Fibroblast of peridontal ligament (primary cell): ENCODE data around the gene HNRNPA3.
"Not testable (repeated sequence)": the region's sequence is repeated elsewhere in the genome, so short reads cannot be mapped to it uniquely, and the experiment has no call there.

Experiments
- DNase-seq: peaks from one replicate; pipeline ENCODE4 v3.0.0-alpha.2; 2010; ENCODE audit errors: extremely low read depth

Gene HNRNPA3

DNA sequence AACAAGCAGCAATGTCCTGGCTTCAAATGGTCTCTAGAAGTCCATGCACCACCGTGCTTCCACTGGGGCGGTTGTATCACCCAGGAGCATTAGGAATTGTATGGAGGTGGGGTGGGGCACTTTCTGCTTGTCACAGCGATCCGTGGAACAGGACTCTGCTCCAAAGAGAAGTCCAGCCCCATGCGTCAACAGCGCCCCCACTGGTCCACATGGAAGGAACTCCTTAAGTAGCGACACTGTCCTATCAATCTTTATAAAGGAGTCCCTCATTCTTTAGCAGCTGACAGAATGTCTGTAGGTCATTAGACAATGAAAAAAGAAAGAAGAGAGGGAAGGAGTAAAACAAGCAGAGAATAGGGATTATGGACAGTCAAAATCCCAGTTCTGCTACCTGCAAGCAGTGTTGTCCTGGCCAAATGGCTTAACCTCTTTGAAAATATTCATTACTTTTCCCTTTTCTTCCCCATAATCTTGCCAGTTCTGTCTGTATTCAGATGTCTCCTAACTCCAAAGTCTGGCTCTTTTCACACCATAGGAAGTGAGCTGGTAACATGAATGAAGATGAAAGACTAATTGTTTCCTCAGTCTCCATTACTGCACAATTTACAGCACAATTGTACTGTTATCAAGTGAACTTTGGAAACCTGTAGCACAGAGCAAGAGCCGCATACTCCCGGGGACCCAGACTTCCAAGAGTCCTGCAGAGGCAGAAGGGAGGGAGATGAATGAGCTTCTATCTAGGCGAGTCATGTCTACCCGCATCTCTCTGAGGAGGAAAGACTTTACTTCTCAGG lies 42.0 kb downstream of the HNRNPA3 start:
- no peak for DNase-seq

- DNase-seq: no peak
Observed at GRCh38 chr2:177255227-177255601, 42.6 kb downstream of the HNRNPA3 start.

DNA sequence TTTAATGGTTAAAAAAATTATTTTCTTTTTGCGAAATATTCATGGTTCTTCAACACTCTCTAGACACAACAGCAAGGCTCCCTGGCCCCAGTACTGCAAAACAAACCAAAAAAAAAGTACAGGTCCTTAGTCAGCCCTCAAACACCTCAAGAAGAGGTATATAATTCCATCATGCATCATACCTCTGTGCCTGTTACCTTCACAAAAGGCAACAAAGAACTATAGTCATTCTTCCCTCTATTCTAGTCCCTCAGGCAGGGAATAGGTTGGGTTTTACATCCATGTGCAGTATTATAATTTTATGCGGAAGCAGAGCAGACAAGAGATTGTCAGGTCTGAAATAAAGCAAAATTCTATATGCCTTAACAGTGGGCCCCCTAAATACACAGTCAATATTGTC lies 43.4 kb downstream of the HNRNPA3 start:
- DNase-seq: no peak

- DNase-seq: no peak
Observed at GRCh38 chr2:177256695-177257094, 44.1 kb downstream of the HNRNPA3 start.

DNA sequence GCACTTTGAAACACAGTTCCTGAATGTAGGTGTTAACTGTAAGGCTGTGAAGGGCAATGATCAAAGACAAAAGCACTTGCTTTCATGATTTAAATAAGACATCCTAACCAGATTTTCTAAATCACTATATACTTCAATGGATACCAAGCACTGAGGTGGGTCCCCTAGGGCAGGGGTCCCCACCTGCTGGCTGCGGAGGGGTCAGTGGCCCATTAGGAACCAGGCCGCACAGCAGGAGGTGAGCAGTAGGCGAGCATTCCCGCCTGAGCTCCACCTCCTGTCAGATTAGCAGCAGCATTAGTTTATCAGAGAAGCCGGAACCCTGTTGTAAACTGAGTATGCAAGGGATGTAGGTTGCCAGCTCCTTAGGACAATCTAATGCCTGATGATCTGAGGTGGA lies 44.9 kb downstream of the HNRNPA3 start:
- DNase-seq: no peak

- no peak for DNase-seq
Observed at GRCh38 chr2:177258059-177258458, 45.5 kb downstream of the HNRNPA3 start.

DNA sequence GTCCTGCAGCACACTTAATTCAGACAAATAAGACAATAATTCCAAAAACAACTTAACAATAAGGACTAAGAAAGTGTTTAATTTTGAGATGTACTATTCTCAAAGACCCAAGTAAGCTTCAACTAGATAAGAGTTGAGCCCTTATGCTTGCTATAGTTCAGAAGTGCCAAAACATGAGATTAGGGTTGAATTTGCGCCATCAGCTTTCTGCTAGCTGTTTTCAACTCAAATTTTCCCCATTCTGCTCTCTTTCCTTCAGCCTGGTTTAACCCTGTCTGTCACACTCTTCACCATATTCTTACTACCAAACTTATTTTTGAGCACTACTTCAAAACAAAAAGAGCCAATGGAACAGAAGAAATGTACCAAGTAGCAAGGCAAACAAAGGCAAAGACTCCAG lies 47.8 kb downstream of the HNRNPA3 start:
- DNase-seq: no peak

- DNase-seq: no peak
Observed at GRCh38 chr2:177261116-177262060, 48.8 kb downstream of the HNRNPA3 start.

- no peak for DNase-seq
Observed at GRCh38 chr2:177262092-177262491, 49.5 kb downstream of the HNRNPA3 start.

DNA sequence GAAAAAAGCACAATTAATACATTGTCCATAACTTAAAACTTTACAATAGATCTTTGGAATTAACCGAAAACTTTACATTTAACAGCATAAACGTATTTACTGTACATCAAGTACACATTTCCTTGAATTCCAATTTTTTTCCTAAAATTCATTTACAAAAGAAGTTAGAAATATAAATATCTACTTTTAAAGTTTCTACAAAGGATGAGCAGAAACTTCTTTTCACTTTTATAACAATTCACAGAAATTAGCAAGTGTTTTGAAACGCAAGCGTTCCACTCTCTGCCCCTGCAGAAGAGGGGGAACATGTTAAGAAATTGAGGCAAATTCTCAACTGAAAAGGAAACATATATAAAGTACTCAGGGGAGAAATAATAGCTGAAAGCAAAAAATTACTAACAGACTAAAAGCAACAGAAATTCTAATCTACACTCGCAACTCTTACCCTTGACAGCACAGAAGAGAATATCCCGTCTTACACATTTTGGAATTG lies 50.4 kb downstream of the HNRNPA3 start:
- DNase-seq: no peak

GRCh38 chr2:177263451-177264208 lies 51.0 kb downstream of the HNRNPA3 start:
- peak; percentile 97 for DNase-seq

DNA sequence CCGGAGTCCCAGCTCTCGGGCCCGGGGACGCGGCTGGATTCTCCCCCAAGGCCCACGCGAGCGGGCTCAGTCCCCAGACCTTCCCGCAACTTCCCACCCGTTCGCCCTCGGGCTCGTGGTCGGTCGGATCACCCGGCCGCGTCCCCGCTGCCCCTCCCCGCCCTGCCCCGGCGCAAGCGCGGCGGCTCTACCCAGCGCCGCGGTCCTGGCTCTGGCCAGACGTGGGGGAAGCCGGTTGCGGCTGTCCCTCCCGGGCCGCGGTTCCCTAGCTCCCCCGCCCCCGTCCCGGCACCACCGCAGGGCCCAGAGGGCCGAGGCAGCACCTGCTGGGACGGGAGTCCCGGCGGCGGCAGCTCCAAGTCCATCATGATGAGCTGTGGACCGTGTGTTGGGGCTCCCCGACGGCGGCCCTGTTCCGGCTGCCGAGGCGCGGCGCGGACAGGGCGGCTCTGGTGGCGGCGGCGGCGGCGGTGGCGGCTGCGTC lies 51.7 kb downstream of the HNRNPA3 start:
- DNase-seq: no peak

DNA sequence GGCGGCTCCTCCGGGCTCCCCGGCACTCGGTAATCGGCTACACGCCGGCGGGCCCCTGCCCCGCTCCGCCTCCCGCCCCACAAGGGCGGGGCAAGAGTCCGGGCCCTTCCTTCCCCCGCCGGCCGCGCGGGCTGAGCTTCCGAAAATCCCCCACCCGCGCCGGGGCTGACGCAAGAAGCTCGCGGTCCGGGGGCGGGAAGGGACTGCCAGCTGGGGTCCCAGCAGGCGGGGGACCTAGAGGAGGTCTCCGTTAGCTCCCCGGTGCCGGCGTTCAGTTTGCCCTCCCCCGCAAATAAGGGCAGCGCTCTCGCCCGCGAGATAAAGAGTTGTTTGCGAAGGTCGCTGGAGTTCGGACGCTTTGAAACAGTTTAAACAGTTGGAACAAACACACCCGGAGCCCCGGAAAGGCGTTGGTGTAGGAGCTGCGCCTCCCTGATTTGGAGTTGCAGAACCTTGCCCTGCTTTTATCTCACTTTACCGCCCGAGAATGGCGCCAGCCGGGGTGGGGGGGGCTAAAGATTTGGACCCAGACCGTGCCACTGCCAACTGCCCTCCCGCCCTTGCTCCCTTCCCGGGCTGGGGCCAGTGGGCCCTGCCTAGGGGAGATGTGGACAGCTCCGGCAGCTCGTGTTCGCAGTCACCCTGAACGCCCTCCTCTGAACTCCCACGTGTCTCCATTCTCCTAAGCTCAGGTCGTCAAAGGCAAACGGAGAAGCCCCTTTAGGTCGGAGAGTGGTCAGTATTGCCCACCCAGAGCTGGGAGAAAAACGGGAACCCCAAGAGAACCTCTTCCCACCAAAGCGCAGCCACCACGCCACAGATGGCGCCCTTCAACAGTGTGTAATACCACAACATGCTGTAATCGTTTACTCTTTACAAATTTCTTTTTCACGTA lies 52.3 kb downstream of the HNRNPA3 start, which contains the start of gene NFE2L2:
Gene NFE2L2, minus strand, starts transcription at position 35 of the 895 bp plus-strand sequence. CDS start 151 bp downstream, outside the sequence.
- peak; percentile 81 for DNase-seq

DNA sequence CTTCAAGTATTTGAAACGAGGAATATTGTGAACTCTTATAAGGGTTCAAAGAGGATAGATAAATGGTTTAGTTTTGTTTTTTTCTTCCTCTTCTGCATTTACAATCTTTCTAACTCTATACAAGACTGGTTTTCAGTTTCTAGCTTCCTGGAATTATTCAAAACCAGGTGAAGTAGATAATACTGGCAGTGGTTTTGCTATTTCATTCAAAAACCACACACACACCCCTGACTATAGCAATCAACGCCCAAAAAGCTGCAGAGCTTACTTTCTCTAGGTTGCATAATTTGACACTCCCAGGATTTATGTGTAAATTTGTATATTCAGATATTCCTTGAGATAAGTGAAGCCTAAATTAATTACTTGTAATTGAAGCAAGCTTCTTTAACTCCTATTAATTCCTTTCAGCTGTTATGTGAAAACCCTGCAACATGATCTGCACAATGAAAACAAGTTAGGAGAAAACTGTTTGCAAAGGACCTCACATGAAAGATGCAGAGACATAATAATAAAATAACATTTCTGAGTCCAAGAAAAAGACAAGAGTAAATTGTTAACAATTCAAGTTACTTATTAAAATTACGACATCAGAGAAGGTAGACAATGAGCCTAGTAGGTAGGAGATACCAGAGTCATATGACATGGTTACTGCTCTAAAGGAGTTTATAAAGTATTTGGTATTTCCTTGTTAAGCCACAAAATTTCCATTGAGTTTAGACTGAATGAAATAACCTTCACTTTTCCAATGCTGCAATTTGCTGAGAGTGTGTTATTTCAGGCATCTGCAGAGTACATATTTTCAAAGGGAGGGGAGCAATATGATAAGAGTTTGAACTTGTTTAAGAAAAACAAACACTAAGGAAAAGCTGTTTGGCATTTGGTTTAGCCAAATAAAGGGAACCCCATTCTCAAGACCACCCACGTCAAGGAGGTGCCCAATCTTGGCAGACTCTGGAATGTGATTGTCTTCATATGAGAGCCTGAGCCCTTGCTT lies 53.5 kb downstream of the HNRNPA3 start:
- DNase-seq: peak; percentile 49

DNA sequence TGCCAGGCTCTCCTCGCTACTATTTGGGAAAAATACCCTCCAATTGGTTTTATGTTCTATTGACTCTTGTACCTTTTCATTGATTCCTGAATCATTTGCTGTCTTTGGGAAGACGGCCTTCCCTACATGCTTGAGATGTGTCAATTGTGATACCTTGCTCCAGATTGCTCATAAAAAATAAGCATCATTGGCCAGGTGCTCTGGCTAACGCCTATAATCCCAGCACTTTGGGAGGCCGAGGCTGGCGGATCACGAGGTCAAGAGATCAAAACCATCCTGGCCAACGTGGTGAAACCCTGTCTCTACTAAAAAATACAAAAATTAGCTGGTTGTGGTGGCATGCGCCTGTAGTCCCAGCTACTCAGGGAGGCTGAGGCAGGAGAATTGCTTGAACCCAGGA lies 54.4 kb downstream of the HNRNPA3 start:
- DNase-seq: not testable (repeated sequence)

DNA sequence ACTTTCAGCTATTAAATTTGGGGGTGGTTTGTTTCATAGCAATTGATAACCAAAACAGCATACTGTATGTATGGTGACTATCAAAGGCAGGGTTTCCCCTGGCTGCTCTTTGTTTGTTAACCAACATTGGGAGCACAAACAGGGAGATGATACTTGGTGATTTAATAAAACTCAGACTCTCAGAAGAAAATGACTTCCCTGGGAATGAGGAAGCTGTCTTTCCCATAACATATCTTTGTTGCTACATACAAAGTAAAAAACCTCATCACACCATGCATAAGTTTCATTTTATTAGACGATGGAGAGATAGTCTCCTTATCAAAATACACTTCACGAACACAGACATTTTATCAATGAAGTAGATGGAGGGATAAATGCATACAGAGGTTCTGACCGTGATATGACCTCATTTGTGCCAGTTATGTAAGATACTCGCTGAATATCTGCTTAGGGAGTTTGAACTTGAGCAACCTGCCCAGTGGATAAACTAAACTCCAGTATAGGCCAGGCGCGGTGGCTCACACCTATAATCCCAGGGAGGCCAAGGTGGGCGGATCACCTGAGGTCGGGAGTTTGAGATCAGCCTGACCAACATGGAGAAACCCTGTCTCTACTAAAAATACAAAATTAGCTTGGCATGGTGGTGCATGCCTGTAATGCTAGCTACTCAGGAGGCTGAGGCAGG lies 55.7 kb downstream of the HNRNPA3 start:
- no peak for DNase-seq

GRCh38 chr2:177268901-177269300 lies 56.3 kb downstream of the HNRNPA3 start:
- no peak for DNase-seq

DNA sequence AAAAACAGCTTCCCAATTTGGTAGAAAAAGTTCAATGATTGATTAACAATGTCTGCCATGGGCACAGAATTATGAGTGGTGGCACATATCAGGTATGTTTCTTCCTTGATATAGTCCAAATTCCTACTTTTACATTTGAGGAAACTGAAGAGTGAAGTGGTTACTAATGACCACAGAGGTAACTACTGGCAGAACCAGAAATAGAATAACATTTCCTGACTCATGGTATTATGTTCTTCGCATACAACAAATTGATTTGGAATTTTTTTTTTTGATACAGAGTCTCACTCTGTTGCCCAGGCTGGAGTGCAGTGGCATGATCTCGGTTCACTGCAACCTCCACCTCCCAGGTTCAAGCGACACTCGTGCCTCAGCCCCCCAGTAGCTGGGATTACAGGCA lies 57.9 kb downstream of the HNRNPA3 start:
- DNase-seq: no peak
